Kidney epithelial cell (primary cell): ENCODE results near the gene TP73. TPM values are rescaled to one million over a fixed set of nuclear protein-coding genes. Genes with fewer than 3 reads are reported as not detected.

Experiments
- DNase-seq: peaks from one replicate; pipeline ENCODE4 v3.0.0-alpha.2; 2010; ENCODE audit warnings: low read depth
- H3K27me3 ChIP-seq: 2 replicates; pipeline ENCODE4 v1.6.0; 2011; ENCODE audit warnings: low read length; ENCODE audit not compliant: control insufficient read depth, insufficient read depth
- H3K36me3 ChIP-seq: 2 replicates; pipeline ENCODE4 v1.5.1; 2011; ENCODE audit warnings: low read length; ENCODE audit not compliant: control insufficient read depth, insufficient read depth
- H3K4me3 ChIP-seq: 2 replicates; pipeline ENCODE4 v1.5.1; 2011; ENCODE audit warnings: low read depth, mild to moderate bottlenecking, control low read depth, low read length
- total RNA-seq: library from RNA; depleted of rRNA; stranded (reverse); fragments of >200 nt; gene quantifications from 2 replicates; pipeline ENCODE4 v1.2.3, GENCODE V29; 2015
- TF ChIP-seq, protein P1 (sequence below): IDR thresholded peaks from 2 replicates; pipeline ENCODE4 v1.5.1; 2011; ENCODE audit warnings: mild to moderate bottlenecking, moderate library complexity, low read length, control low read depth, inconsistent platforms; ENCODE audit not compliant: insufficient read depth, poor library complexity, severe bottlenecking

The TP73 gene
- total RNA-seq, 1 donor from 2014 or later, result 0.04 TPM

DNA sequence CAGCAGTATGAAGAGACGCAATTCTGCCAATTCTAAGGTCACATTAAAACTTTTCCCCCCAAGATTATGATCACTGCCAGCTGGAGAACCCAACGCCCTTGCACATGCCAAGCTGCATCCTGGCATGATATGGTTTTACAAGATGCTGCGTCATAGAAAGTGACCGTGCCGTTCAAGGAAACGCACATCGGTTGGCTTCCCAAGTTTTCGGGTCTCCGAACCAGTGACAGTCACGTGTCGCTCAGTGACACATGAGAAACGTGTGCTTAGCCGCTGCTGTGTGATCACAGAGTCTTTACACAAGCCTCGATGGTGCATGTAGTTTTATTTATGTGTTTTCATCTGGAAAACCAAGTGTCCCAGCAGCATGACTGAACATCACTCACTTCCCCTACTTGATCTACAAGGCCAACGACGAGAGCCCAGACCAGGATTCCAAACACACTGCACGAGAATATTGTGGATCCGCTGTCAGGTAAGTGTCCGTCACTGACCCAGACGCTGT, 127.6 kb downstream of the TP73 start:
- H3K27me3 ChIP-seq, result no peaks in the 10 kb centered on the region
- no peak for DNase-seq
- H3K36me3 ChIP-seq, result peaks cover 3% of the 10 kb centered on the region
- no peak overlapping the region for H3K4me3 ChIP-seq
- TF ChIP-seq, protein P1, sequence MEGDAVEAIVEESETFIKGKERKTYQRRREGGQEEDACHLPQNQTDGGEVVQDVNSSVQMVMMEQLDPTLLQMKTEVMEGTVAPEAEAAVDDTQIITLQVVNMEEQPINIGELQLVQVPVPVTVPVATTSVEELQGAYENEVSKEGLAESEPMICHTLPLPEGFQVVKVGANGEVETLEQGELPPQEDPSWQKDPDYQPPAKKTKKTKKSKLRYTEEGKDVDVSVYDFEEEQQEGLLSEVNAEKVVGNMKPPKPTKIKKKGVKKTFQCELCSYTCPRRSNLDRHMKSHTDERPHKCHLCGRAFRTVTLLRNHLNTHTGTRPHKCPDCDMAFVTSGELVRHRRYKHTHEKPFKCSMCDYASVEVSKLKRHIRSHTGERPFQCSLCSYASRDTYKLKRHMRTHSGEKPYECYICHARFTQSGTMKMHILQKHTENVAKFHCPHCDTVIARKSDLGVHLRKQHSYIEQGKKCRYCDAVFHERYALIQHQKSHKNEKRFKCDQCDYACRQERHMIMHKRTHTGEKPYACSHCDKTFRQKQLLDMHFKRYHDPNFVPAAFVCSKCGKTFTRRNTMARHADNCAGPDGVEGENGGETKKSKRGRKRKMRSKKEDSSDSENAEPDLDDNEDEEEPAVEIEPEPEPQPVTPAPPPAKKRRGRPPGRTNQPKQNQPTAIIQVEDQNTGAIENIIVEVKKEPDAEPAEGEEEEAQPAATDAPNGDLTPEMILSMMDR, result no peak

DNA sequence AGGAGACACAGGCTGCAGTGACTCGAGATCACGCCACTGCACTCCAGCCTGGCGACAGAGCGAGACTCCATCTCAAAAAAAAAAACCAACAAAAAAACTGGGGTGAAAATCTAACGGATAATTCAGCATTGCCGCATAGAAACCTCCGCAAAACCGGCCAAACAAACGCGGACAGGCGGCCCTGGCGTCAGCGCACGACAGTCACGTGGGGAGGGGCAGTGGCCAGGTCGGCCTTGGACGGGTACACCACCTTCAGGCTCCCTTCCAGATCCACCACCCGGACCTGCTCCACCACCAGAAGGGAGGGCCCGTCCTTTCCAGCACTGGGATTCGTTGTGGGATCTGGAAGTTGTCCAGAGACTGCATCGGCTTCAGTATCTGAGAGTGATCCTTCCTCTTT, 128.6 kb downstream of the TP73 start:
- TF ChIP-seq, protein P1, result no peak
- H3K36me3 ChIP-seq, result peaks cover 4% of the 10 kb centered on the region
- DNase-seq, result no peak
- no peaks in the 10 kb centered on the region for H3K27me3 ChIP-seq
- no peak overlapping the region for H3K4me3 ChIP-seq

DNA sequence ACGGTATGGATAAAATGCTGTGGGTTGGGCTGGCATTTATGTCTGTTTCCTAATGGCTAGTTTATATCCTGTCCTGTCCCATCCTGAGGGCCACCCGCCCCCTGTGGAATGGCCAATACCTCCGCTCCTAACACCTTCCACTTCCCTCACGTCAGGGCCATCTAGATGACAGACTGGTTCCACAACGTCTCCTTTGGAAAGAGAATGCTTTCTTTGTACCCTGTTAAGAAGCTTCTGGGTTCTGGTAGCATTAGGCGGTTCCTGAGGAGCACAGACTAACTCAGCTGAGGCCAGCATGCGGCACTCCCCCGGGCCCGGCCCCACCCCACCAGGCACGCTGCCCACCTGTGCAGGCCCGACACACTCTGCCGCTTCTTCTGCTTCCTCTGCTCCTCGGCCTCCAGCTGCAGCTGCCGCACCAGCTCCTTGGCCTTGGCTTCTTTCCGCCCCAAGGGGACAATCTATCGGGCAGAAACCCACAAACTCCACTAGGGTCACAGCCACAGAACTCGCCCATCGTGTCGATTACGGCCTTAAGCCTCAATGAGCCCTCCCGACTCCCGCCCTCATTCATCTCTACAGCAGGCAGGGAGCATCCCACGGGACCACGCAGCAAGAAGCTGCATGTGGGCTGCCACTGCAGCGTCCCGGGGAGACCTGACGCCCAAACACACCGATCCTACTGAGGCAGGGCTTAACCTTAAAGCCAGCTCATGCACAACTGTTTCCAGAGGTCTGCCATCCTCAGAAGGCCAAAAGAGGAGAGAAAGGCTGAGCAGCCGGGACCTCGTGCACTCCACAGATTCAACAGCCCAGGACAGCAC, 131.5 kb downstream of the TP73 start:
- no peak for DNase-seq
- H3K36me3 ChIP-seq, result peaks cover 4% of the 10 kb centered on the region

DNA sequence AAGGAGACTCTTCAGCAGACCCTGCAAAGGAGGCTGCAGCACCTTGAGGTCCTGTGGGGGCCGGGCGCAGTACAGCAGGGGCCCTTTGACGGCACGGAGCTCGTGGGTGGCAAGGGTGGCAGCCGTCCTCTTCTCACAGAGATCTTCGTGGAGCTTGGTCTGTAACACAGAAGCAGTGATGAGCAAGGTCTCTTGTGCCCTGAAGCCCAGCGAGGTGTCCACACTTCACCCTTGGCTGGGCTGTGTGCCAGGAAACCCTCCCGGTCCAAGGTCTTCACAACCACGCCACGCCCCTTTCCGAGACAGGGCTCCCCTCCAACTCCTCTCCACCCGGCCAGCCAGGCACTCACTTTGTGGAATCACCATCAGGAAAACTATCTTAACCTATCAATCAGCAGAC, 132.7 kb downstream of the TP73 start:
- TF ChIP-seq, protein P1, result no peak
- DNase-seq, result no peak
- Histone ChIP-seq H3K36me3 (peaks cover 4% of the 10 kb centered on the region), H3K4me3 (no peak overlapping the region), H3K27me3 (no peaks in the 10 kb centered on the region)

More for the DNA sequence above, 131.5 kb downstream of the TP73 start:
- H3K27me3 ChIP-seq, result no peaks in the 10 kb centered on the region
- H3K4me3 ChIP-seq, result no peak overlapping the region
- TF ChIP-seq, protein P1, result no peak

DNA sequence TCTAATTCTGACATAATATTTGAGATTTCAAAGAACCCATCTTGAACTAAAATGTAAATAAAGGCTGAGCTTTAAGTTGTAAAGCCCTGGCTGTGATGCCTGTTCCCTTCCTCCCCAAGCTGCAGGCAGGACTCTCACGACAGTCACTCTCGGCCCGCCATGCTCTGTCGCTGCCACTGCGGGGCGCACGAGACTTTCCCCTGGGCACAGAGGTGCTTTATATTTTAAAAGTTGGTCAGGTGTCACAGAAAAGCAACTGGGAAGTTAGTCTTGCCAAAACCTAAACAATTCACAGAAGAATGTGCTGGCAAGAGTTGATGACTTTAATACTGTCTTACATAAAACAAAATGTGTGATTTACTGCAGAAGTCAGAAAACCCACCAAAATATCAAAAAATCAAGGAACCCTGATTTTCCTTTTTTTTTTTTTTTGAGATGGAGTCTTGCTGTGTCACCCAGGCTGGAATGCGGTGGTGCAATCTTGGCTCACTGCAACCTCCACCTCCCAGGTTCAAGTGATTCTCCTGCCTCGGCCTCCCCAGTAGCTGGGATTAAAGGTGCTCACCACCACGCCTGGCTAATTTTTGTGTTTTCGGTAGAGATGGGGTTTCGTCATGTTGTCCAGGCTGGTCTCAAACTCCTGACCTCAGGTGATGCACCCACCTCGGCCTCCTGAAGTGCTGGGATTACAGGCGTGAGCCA, 133.3 kb downstream of the TP73 start:
- H3K36me3 ChIP-seq, result peaks cover 4% of the 10 kb centered on the region
- H3K27me3 ChIP-seq, result no peaks in the 10 kb centered on the region
- H3K4me3 ChIP-seq, result no peak overlapping the region
- TF ChIP-seq, protein P1, result peak; percentile 48
- no peak for DNase-seq

Other genes starting within 250 kb of the TP73 start
- gene ARHGEF16, start 197.9 kb upstream of the TP73 start, total RNA-seq, result 31.5 and 33.0 TPM in 2 replicates
- gene MEGF6, start 41.0 kb upstream of the TP73 start, total RNA-seq, result 13.1 and 16.7 TPM in 2 replicates
- 40.8 and 41.7 TPM in 2 replicates for gene TPRG1L, start 27.5 kb upstream of the TP73 start, total RNA-seq
- gene WRAP73, start 2.4 kb upstream of the TP73 start, total RNA-seq, result 33.9 and 35.2 TPM in 2 replicates
- not detected in 2 replicates for gene CCDC27, start 99.9 kb downstream of the TP73 start, total RNA-seq
- gene SMIM1, start 120.2 kb downstream of the TP73 start, total RNA-seq, result not detected in 2 replicates
- 49.5 and 55.9 TPM in 2 replicates for gene LRRC47, start 144.0 kb downstream of the TP73 start, total RNA-seq
- 34.4 and 47.3 TPM in 2 replicates for gene CEP104, start 204.7 kb downstream of the TP73 start, total RNA-seq
- gene DFFB, start 205.0 kb downstream of the TP73 start, total RNA-seq, result 4.7 and 6.0 TPM in 2 replicates
- 33.1 and 33.3 TPM in 2 replicates for gene C1orf174, start 247.8 kb downstream of the TP73 start, total RNA-seq